ENCODE measurements around the gene E4F1.

Gene E4F1

GRCh38 chr16:2207872-2208271, 15.5 kb upstream of the E4F1 start:
- no peak for DNase-seq

DNA sequence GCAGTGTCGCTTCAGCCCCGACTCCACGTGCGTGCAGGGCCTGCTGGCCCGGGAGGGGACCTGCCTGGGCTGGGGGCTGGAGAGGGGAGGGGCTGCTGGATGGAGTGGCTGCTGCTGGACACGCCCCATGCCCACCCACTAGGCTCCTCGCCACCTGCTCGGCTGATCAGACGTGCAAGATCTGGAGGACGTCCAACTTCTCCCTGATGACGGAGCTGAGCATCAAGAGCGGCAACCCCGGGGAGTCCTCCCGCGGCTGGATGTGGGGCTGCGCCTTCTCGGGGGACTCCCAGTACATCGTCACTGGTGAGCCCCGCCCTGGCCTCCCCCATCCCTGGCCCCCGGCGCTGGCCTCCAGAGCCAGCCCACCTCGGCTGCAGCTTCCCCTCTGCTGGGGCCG, 15.1 kb upstream of the E4F1 start:
- DNase-seq: no peak

DNA sequence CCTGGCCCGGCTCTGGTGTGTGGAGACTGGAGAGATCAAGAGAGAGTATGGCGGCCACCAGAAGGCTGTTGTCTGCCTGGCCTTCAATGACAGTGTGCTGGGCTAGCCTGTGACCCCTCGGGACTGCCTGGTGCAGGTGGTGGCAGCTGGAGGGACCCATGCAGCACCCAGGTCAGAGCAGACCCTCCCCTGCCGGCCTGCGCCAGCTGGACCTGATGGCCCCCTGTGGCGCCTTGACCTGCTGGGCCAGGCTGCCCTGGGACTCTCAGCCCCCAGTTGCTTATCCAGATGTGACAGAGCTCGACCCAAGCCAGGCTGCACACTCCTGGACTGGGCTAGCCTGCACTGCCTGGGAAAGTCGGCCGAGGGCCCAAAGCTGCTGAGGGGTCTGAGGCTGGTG, 14.6 kb upstream of the E4F1 start:
- DNase-seq: no peak

- DNase-seq: no peak
Measured at GRCh38 chr16:2209258-2210008, 14.0 kb upstream of the E4F1 start.

DNA sequence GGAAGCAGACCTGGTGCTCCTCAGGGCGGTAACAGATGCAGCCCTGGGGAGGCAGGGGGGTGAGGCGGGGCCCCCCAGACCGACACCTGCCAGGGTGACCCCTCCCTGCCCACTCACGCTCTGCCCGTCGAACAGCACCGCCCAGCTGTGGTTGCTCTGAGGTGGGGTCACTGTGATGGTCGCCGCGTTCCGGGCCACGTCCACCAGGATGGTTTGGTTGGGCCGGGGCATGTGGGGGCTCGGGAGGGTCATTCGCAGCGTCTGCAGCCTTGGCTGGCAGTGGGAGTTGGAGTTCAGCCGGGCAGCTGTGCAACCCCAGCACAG, 13.4 kb upstream of the E4F1 start:
- no peak for DNase-seq

DNA sequence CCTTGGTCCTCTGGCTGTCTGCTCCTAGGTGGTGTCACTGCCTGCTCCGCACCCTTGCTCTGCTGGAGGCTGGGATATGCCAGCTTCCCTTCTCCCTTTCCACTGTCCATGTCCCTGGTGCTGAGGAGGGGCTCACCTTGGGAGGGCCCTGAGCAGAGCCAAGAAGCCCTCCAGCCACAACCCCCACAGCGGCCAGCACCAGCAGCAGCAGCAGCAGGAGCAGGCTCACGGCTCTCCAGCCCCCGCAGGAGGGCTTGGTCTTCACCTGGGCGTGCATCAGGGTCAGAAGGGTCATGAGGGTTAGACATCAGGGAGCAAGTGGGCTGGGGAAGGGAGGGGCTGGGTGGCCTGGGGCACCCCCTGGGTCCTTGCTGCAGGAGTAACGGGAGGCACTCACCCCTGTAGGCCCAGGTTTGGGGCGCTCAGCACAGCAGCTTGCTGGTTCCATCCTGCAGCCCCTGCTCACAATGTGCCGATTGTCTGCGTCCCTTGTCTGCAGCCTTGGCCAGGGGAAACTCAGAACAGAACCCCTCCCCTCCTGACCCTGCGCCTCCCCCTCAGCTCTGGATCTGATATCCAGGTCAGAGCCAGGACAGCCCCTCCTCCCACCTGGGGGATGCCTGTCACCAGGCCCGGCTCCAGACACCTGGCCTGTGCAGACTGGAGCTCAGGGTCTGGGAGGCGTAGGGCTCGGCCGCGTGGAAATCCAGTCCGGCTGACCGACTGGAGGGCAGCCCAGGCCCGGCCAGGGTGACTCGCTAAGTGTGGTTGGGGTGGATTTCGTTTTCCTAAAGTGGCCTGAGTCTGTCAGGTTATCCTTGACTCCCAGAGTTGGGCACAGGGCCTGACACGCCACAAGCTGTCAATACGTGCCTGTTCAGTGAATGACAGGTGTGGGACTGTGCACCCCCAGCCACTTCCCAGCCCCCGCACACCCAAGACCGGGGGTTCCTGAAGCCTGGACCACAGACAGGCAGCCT, 12.7 kb upstream of the E4F1 start, which contains the start of gene BRICD5:
TSS of gene BRICD5 (minus strand) at position 478 of the 980 bp plus-strand sequence. CDS start at position 448, 30 bp downstream.
- no peak for DNase-seq

- no peak for DNase-seq
Measured at GRCh38 chr16:2211923-2212347, 11.5 kb upstream of the E4F1 start.

- DNase-seq: peak; percentile 50
Measured at GRCh38 chr16:2212362-2213324, 10.7 kb upstream of the E4F1 start.

GRCh38 chr16:2213817-2214718, 9.3 kb upstream of the E4F1 start:
- DNase-seq: no peak

GRCh38 chr16:2214719-2214968, 8.7 kb upstream of the E4F1 start, which contains the start of gene PGP:
TSS of gene PGP (minus strand) at chr16:2214840. CDS start at chr16:2214777, 63 bp downstream.
- no peak for DNase-seq

DNA sequence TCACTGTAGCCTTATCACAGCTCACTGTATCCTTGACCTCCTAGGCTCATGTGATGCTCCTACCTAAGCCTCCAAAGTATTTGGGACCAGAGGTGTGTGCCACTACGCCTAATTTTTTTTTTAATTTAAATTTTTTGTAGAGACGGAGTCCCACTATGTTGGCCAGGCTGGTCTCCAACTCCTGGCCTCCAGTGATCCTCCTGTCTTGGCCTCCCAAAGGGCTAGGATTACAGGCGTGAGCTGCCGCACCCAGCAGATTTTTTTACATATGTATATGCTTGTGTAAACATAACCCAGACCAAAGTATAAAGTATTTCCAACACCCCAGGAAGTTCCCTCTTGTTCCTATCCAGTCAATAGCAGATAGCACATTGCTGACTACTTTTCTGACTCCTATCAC, 7.1 kb upstream of the E4F1 start:
- DNase-seq: no peak

- DNase-seq: peak; percentile 38
Measured at GRCh38 chr16:2223942-2224486, 623 bp downstream of the E4F1 start.

GRCh38 chr16:2226245-2226793, 2.9 kb downstream of the E4F1 start:
- DNase-seq: no peak

- DNase-seq: no peak
Measured at GRCh38 chr16:2226918-2227317, 3.5 kb downstream of the E4F1 start.

DNA sequence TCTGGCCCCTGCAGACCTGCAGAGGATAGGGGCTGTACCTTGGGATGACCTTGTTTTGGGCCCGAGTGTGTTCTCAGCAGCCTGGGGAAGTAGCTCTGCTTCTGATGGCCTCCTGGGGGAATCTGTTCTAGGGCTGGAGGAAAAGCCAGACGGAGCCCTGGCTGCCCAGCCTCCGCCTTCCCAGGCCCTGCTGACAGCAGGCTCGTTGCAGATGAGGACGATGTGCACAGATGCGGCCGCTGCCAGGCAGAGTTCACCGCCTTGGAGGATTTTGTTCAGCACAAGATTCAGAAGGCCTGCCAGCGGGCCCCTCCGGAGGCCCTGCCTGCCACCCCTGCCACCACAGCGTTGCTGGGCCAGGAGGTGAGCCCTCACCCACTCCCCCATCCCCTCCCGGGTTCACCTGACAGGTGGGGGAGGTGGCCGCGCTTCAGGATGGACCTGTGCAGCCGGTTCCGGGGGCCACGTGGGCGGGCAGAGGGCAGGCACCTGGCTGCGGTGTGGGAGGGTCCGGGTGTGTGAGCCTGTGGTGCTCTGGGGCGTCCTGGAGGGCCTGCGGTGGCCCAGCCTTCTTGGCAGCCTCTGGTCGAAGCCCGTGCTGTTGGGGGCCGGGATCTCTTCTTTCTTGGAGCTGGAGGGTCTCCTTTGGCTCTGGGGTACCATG, 4.9 kb downstream of the E4F1 start:
- no peak for DNase-seq

DNA sequence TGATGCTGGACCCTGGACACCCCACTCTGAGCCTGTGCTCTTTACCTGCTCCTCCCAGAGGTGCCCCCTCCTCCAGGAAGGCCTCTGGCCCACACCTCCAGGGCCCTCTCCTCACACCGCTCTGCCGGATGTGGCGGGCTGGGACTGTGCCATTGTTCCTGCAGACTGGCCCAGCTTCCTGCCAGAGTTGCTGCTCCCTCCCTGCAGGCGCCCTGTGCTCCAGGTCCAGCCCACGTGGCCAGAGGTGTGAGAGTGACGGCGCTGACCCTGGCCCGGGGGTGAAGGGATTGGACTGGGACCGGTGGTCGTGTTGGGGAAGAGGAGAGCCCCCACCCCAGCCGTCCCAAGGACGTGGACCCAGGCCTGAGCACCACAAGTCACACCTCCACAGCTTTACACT, 5.7 kb downstream of the E4F1 start:
- no peak for DNase-seq

DNA sequence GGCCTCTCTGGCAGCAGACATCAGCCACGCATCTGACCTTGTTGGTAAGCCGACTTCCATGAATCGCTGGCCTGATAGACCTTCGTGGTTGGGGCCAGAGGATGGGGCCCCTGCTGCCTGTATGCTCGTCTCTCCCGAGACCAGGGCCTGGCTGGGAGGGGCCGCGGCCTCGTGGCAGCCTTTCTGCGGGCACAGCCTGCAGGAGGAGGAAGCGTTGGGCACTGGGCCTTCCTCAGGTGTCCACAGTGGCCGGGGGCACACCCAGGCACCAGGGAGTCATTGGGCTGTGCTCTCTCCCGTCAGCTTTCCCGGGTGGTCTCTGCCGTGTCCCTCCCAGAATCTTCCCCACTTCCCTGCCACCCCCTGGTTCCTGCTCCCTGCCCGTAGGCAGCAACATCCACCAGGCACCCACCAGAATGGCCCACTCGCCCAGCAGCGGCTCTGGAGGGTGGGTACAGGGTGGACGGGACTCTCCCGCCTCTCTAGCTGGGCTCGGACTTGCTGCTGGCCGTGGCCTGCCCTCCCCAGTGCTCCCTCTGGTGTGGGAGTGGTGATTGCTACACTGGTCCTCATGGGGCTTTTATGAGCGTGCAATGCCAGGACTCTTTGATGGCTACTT, 6.3 kb downstream of the E4F1 start:
- no peak for DNase-seq

GRCh38 chr16:2230376-2230775, 7.0 kb downstream of the E4F1 start:
- no peak for DNase-seq

DNA sequence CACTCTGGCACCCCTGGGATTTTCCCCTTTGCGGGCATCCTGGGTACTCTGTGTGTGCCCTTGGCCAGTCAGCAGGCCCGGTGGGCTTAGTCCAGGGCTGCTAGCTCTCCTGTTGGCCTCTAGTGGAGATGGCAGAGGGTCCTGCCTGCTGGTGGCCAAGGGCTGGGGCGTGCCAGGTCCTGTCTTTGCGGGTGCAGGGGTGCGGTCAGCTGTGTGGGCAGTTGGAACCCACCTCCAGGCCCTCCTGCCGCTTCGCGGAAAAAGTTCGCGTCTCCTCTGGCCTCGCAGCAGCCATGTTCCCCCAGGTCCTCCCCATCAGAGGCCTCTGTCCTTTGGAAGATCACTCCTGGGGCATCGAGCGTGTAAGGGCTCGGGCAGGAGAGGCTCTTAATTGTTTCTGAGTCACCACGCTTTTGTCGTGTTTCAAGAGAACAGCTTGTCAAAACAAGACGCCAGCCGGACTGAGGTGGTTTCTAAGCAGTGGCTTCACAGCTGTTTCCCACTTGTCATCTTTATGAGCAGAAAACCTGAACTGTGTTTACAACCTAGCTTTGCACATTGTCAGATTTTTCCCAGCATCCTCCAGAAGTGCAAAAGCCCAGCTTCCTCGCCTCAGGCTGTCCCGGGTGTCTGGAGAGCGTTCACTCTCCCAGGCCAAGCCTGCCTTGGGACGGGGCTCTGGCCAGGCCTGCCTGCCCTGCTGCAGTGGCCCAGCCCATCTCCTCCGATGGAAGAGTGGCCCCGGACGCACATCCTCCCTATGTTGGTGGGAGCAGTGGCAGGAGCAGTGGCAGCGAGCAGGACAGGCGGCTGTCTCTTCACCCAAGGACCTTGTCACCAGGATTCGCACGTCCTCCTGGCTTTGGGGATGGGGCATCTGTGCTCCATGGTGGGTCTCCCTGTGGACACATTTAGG, 7.9 kb downstream of the E4F1 start:
- DNase-seq: no peak
